WTC11 (cell line): ENCODE measurements around the gene TBC1D4. TPM values are rescaled to one million over a fixed set of nuclear protein-coding genes. Genes with fewer than 3 reads are reported as not detected.

ENCODE experiments used
- ATAC-seq: fragments of 200-7000 bp; cut with Tn5 transposase; 2 replicates; pipeline ENCODE4 v1.10.0; 2021; ENCODE audit warnings: mild to moderate bottlenecking, moderate library complexity
- CTCF ChIA-PET: fragments of 300-600 bp; sonication (Branson Sonifier 250); formaldehyde crosslinking; loops from one replicate; lab custom pipeline; 2021; ENCODE audit warnings: antibody characterized with exemption; lab: Charles Lee
- POLR2A ChIA-PET: fragments of 350-600 bp; sonication (Branson Sonifier 250); formaldehyde crosslinking; loops from one replicate; lab custom pipeline; 2021; ENCODE audit warnings: antibody characterized with exemption; lab: Charles Lee
- DNase-seq: peaks from one replicate; pipeline ENCODE4 v3.0.0; 2021; ENCODE audit warnings: low spot score
- H3K27ac Mint-ChIP-seq: 2 replicates; pipeline ENCODE4 v1.8.0; 2021; ENCODE audit warnings: mixed read lengths
- H3K27me3 Mint-ChIP-seq: 2 replicates; pipeline ENCODE4 v1.8.0; 2021; ENCODE audit warnings: low read depth, mild to moderate bottlenecking, moderate library complexity, mixed read lengths
- H3K36me3 Mint-ChIP-seq: 2 replicates; pipeline ENCODE4 v1.8.0; 2021; ENCODE audit warnings: mixed read lengths
- H3K4me1 Mint-ChIP-seq: 2 replicates; pipeline ENCODE4 v1.8.0; 2022; ENCODE audit warnings: mixed read lengths
- H3K4me3 Mint-ChIP-seq: 2 replicates; pipeline ENCODE4 v1.8.0; 2021; ENCODE audit warnings: mild to moderate bottlenecking, moderate library complexity, mixed read lengths
- H3K9me3 Mint-ChIP-seq: 2 replicates; pipeline ENCODE4 v1.8.0; 2021; ENCODE audit warnings: mixed read lengths
- AFF4 ChIP-seq: sonication (generic); formaldehyde crosslinking; IDR thresholded peaks from 2 replicates; pipeline ENCODE4 v1.8.1; 2023; ENCODE audit warnings: mild to moderate bottlenecking, missing genetic modification reagents, borderline replicate concordance
- ATF2 ChIP-seq: sonication (generic); formaldehyde crosslinking; IDR thresholded peaks from 2 replicates; pipeline ENCODE4 v1.8.1; 2022; ENCODE audit warnings: low read depth, missing genetic modification reagents, borderline replicate concordance
- ATF6 ChIP-seq: sonication (generic); formaldehyde crosslinking; IDR thresholded peaks from 2 replicates; pipeline ENCODE4 v1.8.1; 2023; ENCODE audit warnings: mild to moderate bottlenecking, missing genetic modification reagents
- CDX4 ChIP-seq: fragments of 250-450 bp; sonication (Bioruptor Pico); IDR thresholded peaks from 2 replicates; pipeline ENCODE4 v1.9.0; 2021; ENCODE audit warnings: moderate library complexity, mild to moderate bottlenecking, inconsistent platforms, borderline replicate concordance
- ERG ChIP-seq: fragments of 250-450 bp; sonication (Bioruptor Pico); IDR thresholded peaks from 2 replicates; pipeline ENCODE4 v1.8.0; 2021; ENCODE audit warnings: mild to moderate bottlenecking
- JAZF1 ChIP-seq: fragments of 250-450 bp; sonication (Bioruptor Pico); IDR thresholded peaks from 2 replicates; pipeline ENCODE4 v1.9.0; 2021; ENCODE audit warnings: moderate library complexity, mild to moderate bottlenecking, inconsistent platforms
- NR3C1 ChIP-seq: sonication (generic); formaldehyde crosslinking; conservative IDR thresholded peaks from 2 replicates; pipeline ENCODE4 v1.8.1; 2023; ENCODE audit warnings: low read depth, mild to moderate bottlenecking, missing genetic modification reagents
- OVOL2 ChIP-seq: fragments of 250-450 bp; sonication (Bioruptor Pico); IDR thresholded peaks from 2 replicates; pipeline ENCODE4 v1.9.0; 2021; ENCODE audit warnings: mild to moderate bottlenecking, borderline replicate concordance
- PRRX2 ChIP-seq: fragments of 250-450 bp; sonication (Bioruptor Pico); IDR thresholded peaks from 2 replicates; pipeline ENCODE4 v1.8.0; 2021; ENCODE audit warnings: mild to moderate bottlenecking
- SMAD3 ChIP-seq: sonication (generic); formaldehyde crosslinking; IDR thresholded peaks from 2 replicates; pipeline ENCODE4 v1.8.0; 2022; ENCODE audit warnings: missing genetic modification reagents, mild to moderate bottlenecking, borderline replicate concordance
- SMAD4 ChIP-seq: sonication (generic); formaldehyde crosslinking; IDR thresholded peaks from 2 replicates; pipeline ENCODE4 v1.8.0; 2022; ENCODE audit warnings: mild to moderate bottlenecking, missing genetic modification reagents
- ZMAT4 ChIP-seq: fragments of 250-450 bp; sonication (Bioruptor Pico); IDR thresholded peaks from 2 replicates; pipeline ENCODE4 v1.9.0; 2021; ENCODE audit warnings: mild to moderate bottlenecking
- ZNF121 ChIP-seq: sonication (generic); formaldehyde crosslinking; IDR thresholded peaks from 2 replicates; pipeline ENCODE4 v1.8.0; 2023; ENCODE audit warnings: missing genetic modification reagents
- ZNF138 ChIP-seq: sonication (generic); formaldehyde crosslinking; conservative IDR thresholded peaks from 2 replicates; pipeline ENCODE4 v1.8.1; 2022; ENCODE audit warnings: mild to moderate bottlenecking, moderate library complexity, missing genetic modification reagents
- ZNF232 ChIP-seq: sonication (generic); formaldehyde crosslinking; IDR thresholded peaks from 2 replicates; pipeline ENCODE4 v1.8.0; 2022; ENCODE audit warnings: mild to moderate bottlenecking, missing genetic modification reagents
- ZNF263 ChIP-seq: sonication (generic); formaldehyde crosslinking; IDR thresholded peaks from 2 replicates; pipeline ENCODE4 v1.8.1; 2022; ENCODE audit warnings: low read depth, mild to moderate bottlenecking, moderate library complexity, missing genetic modification reagents
- ZNF396 ChIP-seq: fragments of 250-450 bp; sonication (Bioruptor Pico); IDR thresholded peaks from 2 replicates; pipeline ENCODE4 v1.8.0; 2021; ENCODE audit warnings: mild to moderate bottlenecking, moderate library complexity, borderline replicate concordance
- ZNF425 ChIP-seq: fragments of 250-450 bp; sonication (Bioruptor Pico); conservative IDR thresholded peaks from 2 replicates; pipeline ENCODE4 v1.9.0; 2021; ENCODE audit warnings: mild to moderate bottlenecking
- ZNF532 ChIP-seq: fragments of 250-450 bp; sonication (Bioruptor Pico); IDR thresholded peaks from 2 replicates; pipeline ENCODE4 v1.9.0; 2021; ENCODE audit warnings: mild to moderate bottlenecking, borderline replicate concordance
- total RNA-seq: library from RNA; stranded (reverse); gene quantifications from 3 replicates; pipeline ENCODE4 v1.2.3, GENCODE V29; 2021

The TBC1D4 gene
- total RNA-seq, 1 experiment from 2014 or later, result 37.1 TPM

- no peak for TF ChIP-seq ZNF532
- no peak for TF ChIP-seq PRRX2 (CRISPR knock-in tag)
Measured at GRCh38 chr13:75376792-75377402, 105.1 kb downstream of the TBC1D4 start (continued).

- no peak for DNase-seq
- ChIA-PET POLR2A (no interaction called here), CTCF (interaction anchor here (0.6 kb wide), 1 partner anchor 644 kb away, joined by 3 read pairs; no protein-coding TSS in a partner anchor)
- Mint-ChIP-seq H3K27ac (no peak overlapping the region), H3K9me3 (no peaks in the 10 kb centered on the region), H3K4me3 (no peak overlapping the region), H3K27me3 (no peaks in the 10 kb centered on the region), H3K36me3 (no peaks in the 10 kb centered on the region), H3K4me1 (peaks cover 54% of the 10 kb centered on the region)
- ATAC-seq, result no peak
- no peak for TF ChIP-seq SMAD3
- TF ChIP-seq ZNF396, result no peak
- no peak for TF ChIP-seq ATF6 (CRISPR knock-in tag)
- TF ChIP-seq AFF4, result no peak
- TF ChIP-seq CDX4 (CRISPR knock-in tag), result no peak
- no peak for TF ChIP-seq ZMAT4
- no peak for TF ChIP-seq SMAD4 (CRISPR knock-in tag)
- TF ChIP-seq ERG (CRISPR knock-in tag), result no peak
- TF ChIP-seq ZNF425, result no peak
- no peak for TF ChIP-seq ATF2 (CRISPR knock-in tag)
- TF ChIP-seq ZNF121 (CRISPR knock-in tag), result no peak
- no peak for TF ChIP-seq NR3C1 (CRISPR knock-in tag)
- no peak for TF ChIP-seq ZNF232 (CRISPR knock-in tag)
- no peak for TF ChIP-seq ZNF138 (CRISPR knock-in tag)
- TF ChIP-seq JAZF1 (CRISPR knock-in tag), result no peak
- no peak for TF ChIP-seq OVOL2
- TF ChIP-seq ZNF263 (CRISPR knock-in tag), result no peak
Measured at GRCh38 chr13:75375329-75375728, 106.6 kb downstream of the TBC1D4 start.
